Breast epithelium (tissue), 3 donors: ENCODE results near the gene CAMTA1.

Experiments used
- CTCF ChIP-seq, 3 donors: fragments of 450-650 bp; IDR thresholded peaks; one replicate each; pipeline ENCODE4 v1.5.1; 2016 to 2017; ENCODE audit warnings: antibody characterized with exemption in 3 of 3, mild to moderate bottlenecking in 3 of 3, moderate library complexity in 3 of 3
- POLR2A ChIP-seq: fragments of 450-650 bp; IDR thresholded peaks from one replicate; pipeline ENCODE4 v1.6.1; 2016; ENCODE audit warnings: antibody characterized with exemption, mild to moderate bottlenecking, moderate library complexity
- POLR2AphosphoS5 ChIP-seq, 3 donors: sonication (generic); formaldehyde crosslinking; IDR thresholded peaks; one replicate each; pipeline ENCODE4 v1.6.1; 2017; ENCODE audit warnings: antibody characterized with exemption in 3 of 3

- TF ChIP-seq CTCF (IDR thresholded peaks at IDR 0.05) (no peak), POLR2A (no peak), POLR2AphosphoS5 (IDR thresholded peaks at IDR 0.05) (no peak)
These were observed 654.9 kb downstream of the CAMTA1 start for GRCh38 chr1:7440154-7440553.
